ENCODE measurements around the gene ANAPC10. TPM values are rescaled to one million over a fixed set of nuclear protein-coding genes. Genes with fewer than 3 reads are reported as not detected.

ANAPC10 gene
- total RNA-seq, 4 donors from 2014 or later = 17.7 to 33.6 (median 24.9) TPM

GRCh38 chr4:144968606-144969005 is 129.4 kb downstream of the ANAPC10 start:
- no peak for ATAC-seq
- no peaks in the 10 kb centered on the region for H3K36me3 ChIP-seq
- DNase-seq = no peak
- in situ Hi-C loops (cut with MboI; ENCODE audit: low sequenced_read_pairs in 4 of 4) = no loop called here
- no peak overlapping the region for H3K27ac ChIP-seq
- no peaks in the 10 kb centered on the region for H3K9me3 ChIP-seq
- no peaks in the 10 kb centered on the region for H3K27me3 ChIP-seq
- H3K4me3 ChIP-seq = no peak overlapping the region
- no peaks in the 10 kb centered on the region for H3K4me1 ChIP-seq
- TF ChIP-seq POLR2A (IDR thresholded peaks at IDR 0.05) = no peak
- TF ChIP-seq, protein P1, sequence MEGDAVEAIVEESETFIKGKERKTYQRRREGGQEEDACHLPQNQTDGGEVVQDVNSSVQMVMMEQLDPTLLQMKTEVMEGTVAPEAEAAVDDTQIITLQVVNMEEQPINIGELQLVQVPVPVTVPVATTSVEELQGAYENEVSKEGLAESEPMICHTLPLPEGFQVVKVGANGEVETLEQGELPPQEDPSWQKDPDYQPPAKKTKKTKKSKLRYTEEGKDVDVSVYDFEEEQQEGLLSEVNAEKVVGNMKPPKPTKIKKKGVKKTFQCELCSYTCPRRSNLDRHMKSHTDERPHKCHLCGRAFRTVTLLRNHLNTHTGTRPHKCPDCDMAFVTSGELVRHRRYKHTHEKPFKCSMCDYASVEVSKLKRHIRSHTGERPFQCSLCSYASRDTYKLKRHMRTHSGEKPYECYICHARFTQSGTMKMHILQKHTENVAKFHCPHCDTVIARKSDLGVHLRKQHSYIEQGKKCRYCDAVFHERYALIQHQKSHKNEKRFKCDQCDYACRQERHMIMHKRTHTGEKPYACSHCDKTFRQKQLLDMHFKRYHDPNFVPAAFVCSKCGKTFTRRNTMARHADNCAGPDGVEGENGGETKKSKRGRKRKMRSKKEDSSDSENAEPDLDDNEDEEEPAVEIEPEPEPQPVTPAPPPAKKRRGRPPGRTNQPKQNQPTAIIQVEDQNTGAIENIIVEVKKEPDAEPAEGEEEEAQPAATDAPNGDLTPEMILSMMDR (IDR thresholded peaks at IDR 0.05 in 4 of 5, conservative IDR thresholded peaks at IDR 0.05 in 1 of 5) = no peak
- intact Hi-C loops (cut with DNase I; ENCODE audit: low total_unique reads) = no loop called here

- Histone ChIP-seq H3K27me3 (no peaks in the 10 kb centered on the region), H3K9me3 (no peaks in the 10 kb centered on the region), H3K36me3 (no peaks in the 10 kb centered on the region), H3K27ac (no peak overlapping the region), H3K4me1 (no peaks in the 10 kb centered on the region), H3K4me3 (no peak overlapping the region)
- in situ Hi-C loops (cut with MboI; ENCODE audit: low sequenced_read_pairs in 4 of 4) = no loop called here
- intact Hi-C loops (cut with DNase I; ENCODE audit: low total_unique reads) = no loop called here
- ATAC-seq = no peak
- TF ChIP-seq POLR2A (IDR thresholded peaks at IDR 0.05) = no peak
- TF ChIP-seq, protein P1 (IDR thresholded peaks at IDR 0.05 in 4 of 5, conservative IDR thresholded peaks at IDR 0.05 in 1 of 5) = no peak
- no peak for DNase-seq
These were observed 130.8 kb downstream of the ANAPC10 start for GRCh38 chr4:144967161-144967560.

GRCh38 chr4:144962300-144962699 is 135.7 kb downstream of the ANAPC10 start:
- Histone ChIP-seq H3K36me3 (no peaks in the 10 kb centered on the region), H3K4me3 (no peak overlapping the region), H3K4me1 (no peaks in the 10 kb centered on the region), H3K9me3 (no peaks in the 10 kb centered on the region), H3K27me3 (no peaks in the 10 kb centered on the region), H3K27ac (no peak overlapping the region)
- ATAC-seq (no peak), DNase-seq (no peak)
- TF ChIP-seq, protein P1 (IDR thresholded peaks at IDR 0.05 in 4 of 5, conservative IDR thresholded peaks at IDR 0.05 in 1 of 5) = no peak
- TF ChIP-seq POLR2A (IDR thresholded peaks at IDR 0.05) = no peak
- in situ Hi-C loops (cut with MboI; ENCODE audit: low sequenced_read_pairs in 4 of 4) (no loop called here), intact Hi-C loops (cut with DNase I; ENCODE audit: low total_unique reads) (no loop called here)

DNA sequence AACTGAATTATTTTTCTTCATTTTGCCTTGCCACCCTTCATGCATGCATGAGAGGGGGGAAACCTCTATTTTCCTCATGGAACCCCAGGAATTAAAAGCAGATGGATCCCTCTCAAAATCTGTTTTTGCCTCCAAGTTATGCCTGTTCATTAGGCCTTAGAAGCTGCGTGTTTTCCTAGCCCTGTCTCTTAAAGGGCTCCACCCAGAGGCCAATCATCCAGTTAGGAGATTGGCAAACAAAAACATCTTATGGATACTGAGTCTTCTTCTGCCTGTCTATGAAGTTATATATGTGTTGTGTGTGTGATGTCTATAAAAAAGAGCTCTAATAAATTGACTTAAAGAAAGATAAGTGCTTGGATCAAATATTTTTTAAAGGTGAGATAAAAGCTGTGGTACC is 142.9 kb downstream of the ANAPC10 start:
- Histone ChIP-seq H3K27me3 (no peaks in the 10 kb centered on the region), H3K27ac (no peak overlapping the region), H3K4me3 (no peak overlapping the region), H3K36me3 (no peaks in the 10 kb centered on the region), H3K4me1 (no peaks in the 10 kb centered on the region), H3K9me3 (peaks cover 0 to 5% (median 0%) of the 10 kb centered on the region in 3 donors)
- in situ Hi-C loops (cut with MboI; ENCODE audit: low sequenced_read_pairs in 4 of 4) (no loop called here), intact Hi-C loops (cut with DNase I; ENCODE audit: low total_unique reads) (no loop called here)
- TF ChIP-seq POLR2A (IDR thresholded peaks at IDR 0.05) = no peak
- TF ChIP-seq, protein P1 (IDR thresholded peaks at IDR 0.05 in 4 of 5, conservative IDR thresholded peaks at IDR 0.05 in 1 of 5) = no peak
- DNase-seq = no peak
- no peak for ATAC-seq

- Histone ChIP-seq H3K27me3 (no peaks in the 10 kb centered on the region), H3K9me3 (peaks cover 0 to 5% (median 0%) of the 10 kb centered on the region in 3 donors), H3K4me1 (no peaks in the 10 kb centered on the region), H3K36me3 (no peaks in the 10 kb centered on the region), H3K4me3 (no peak overlapping the region), H3K27ac (no peak overlapping the region)
- DNase-seq (no peak), ATAC-seq (no peak)
- TF ChIP-seq, protein P1 (IDR thresholded peaks at IDR 0.05 in 4 of 5, conservative IDR thresholded peaks at IDR 0.05 in 1 of 5) = no peak
- TF ChIP-seq POLR2A (IDR thresholded peaks at IDR 0.05) = no peak
- in situ Hi-C loops (cut with MboI; ENCODE audit: low sequenced_read_pairs in 4 of 4) = no loop called here
- intact Hi-C loops (cut with DNase I; ENCODE audit: low total_unique reads) = no loop called here
These were observed 143.8 kb downstream of the ANAPC10 start for GRCh38 chr4:144954230-144954629.
